ENCODE results near the gene CDK6. TPM values are rescaled to one million over a fixed set of nuclear protein-coding genes. Genes with fewer than 3 reads are reported as not detected.

Gene CDK6
- total RNA-seq, 4 donors from 2014 or later, result 18.9 to 30.3 (median 24.2) TPM

- DNase-seq (ENCODE audit: low spot score) (no peak), ATAC-seq (ENCODE audit: low FRiP score) (no peak)
- TF ChIP-seq CTCF (IDR thresholded peaks at IDR 0.05), result no peak
Observed at GRCh38 chr7:92856436-92856835, 20.1 kb upstream of the CDK6 start.

GRCh38 chr7:92854501-92855238, 18.3 kb upstream of the CDK6 start:
- TF ChIP-seq CTCF (IDR thresholded peaks at IDR 0.05), result no peak
- DNase-seq (ENCODE audit: low spot score) (no peak), ATAC-seq (ENCODE audit: low FRiP score) (no peak)

- DNase-seq (ENCODE audit: low spot score) (no peak), ATAC-seq (ENCODE audit: low FRiP score) (no peak)
- no peak for TF ChIP-seq CTCF (IDR thresholded peaks at IDR 0.05)
Observed at GRCh38 chr7:92851732-92852131, 15.4 kb upstream of the CDK6 start.

- ATAC-seq (ENCODE audit: low FRiP score) (no peak), DNase-seq (ENCODE audit: low spot score) (no peak)
- no peak for TF ChIP-seq CTCF (IDR thresholded peaks at IDR 0.05)
Observed at GRCh38 chr7:92850516-92850915, 14.1 kb upstream of the CDK6 start.

- no peak for ATAC-seq (ENCODE audit: low FRiP score)
- no peak for TF ChIP-seq CTCF (IDR thresholded peaks at IDR 0.05)
- no peak for DNase-seq (ENCODE audit: low spot score)
Observed at GRCh38 chr7:92849322-92849721, 12.9 kb upstream of the CDK6 start.

GRCh38 chr7:92848851-92849250, 12.5 kb upstream of the CDK6 start:
- no peak for TF ChIP-seq CTCF (IDR thresholded peaks at IDR 0.05)
- DNase-seq (ENCODE audit: low spot score) (no peak), ATAC-seq (ENCODE audit: low FRiP score) (no peak)

- ATAC-seq (ENCODE audit: low FRiP score) (no peak), DNase-seq (ENCODE audit: low spot score) (no peak)
- TF ChIP-seq CTCF (IDR thresholded peaks at IDR 0.05), result no peak
Observed at GRCh38 chr7:92848441-92848840, 12.1 kb upstream of the CDK6 start.
